CD4-positive, alpha-beta T cell treated with Interleukin-21 for 1 hour (primary cell): ENCODE results near the gene PKNOX2.

ENCODE experiments used
- DNase-seq: peaks from one replicate; pipeline ENCODE4 v3.0.0-alpha.2; 2020

The PKNOX2 gene, protein sequence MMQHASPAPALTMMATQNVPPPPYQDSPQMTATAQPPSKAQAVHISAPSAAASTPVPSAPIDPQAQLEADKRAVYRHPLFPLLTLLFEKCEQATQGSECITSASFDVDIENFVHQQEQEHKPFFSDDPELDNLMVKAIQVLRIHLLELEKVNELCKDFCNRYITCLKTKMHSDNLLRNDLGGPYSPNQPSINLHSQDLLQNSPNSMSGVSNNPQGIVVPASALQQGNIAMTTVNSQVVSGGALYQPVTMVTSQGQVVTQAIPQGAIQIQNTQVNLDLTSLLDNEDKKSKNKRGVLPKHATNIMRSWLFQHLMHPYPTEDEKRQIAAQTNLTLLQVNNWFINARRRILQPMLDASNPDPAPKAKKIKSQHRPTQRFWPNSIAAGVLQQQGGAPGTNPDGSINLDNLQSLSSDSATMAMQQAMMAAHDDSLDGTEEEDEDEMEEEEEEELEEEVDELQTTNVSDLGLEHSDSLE

DNA sequence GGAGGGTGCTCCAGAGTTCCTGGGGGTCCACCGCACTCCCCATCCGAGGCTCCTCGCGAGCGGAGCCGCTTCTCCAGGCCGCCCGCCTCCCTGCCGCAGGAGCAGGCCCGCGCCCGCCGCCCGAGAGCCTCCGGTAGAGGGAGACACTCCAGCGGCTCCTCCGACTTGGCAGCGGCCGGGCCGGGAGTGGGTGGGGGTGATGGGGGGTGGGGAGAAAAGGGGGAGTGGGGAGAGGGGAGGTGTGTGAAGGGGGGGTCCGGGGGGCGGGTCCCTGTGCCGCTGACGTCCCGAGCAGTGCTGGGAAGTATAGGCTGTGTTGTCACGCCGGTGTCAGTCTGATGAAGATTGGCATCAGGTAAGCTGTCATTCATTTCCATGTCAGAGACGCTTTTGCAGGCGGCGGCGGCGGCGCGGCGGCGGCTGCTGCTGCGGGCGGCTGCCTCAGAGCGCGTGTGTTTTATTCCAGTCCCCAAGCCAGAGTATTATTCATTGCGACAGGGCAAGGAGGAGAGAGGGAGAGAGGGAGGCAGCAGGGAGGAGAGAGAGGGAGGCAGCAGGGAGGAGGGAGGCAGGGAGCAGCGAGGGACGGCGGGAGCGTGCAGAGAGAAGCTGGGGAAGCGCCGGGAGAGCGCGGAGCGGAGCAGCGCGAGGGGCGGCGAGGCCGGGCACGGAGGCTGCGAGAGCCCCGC is at the start of gene PKNOX2:
PKNOX2 (plus strand) TSS at position 330 of the 689 bp plus-strand sequence. CDS start 186,555 bp downstream, outside the sequence.
- peak; percentile 59 for DNase-seq

DNA sequence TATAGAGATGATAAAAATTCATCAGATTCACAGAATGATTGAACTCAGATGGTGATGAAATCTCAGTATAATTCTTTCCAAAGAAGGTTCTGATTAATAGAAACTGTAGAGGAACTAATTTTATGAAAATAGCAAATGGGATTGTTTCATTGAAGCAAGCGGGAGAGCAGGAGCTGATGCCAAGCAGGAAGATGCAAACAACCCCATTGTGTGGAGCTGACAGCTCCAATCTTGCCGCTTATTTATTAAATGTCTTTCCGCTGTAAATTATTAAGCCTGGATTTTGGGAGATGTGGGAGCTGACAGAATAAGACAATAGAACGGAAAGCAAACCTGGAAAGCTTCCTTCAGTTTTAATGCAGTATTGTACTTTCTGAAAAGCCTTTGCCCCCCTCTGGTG is 47.1 kb upstream of the PKNOX2 start:
- no peak for DNase-seq

GRCh38 chr11:125123194-125123946 is 41.2 kb upstream of the PKNOX2 start:
- DNase-seq: no peak

DNA sequence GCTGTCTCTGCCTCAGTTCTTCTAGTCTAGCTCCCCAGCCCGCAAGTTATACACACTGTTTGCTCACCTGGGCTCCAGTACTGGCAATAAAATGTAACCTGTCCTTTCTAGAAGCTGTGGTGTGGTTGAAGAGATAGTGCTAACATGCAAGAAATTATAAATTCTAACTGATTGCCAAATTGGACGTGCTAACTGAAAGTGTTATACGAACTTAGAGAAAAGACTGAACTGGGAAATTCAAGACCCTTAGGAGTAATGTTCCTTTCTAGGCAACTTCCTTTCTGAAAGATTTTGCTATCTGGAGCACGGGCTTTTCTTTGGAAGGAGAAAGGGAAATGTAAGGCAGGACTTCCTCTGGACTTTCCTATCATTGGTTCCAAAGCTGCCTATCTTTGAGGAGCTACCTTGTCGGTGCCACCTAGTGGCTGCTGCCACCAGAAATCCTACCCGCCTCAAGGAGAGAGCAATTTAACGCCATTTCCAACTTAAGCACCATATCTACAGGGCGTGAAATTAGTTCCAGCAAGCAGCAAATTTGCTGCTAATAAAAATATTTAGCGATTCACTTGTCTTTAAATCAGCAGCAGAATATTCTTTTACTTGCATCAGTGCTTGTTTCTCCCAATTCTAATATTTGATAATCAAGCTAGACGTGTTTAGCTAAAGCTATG is 40.5 kb upstream of the PKNOX2 start:
- DNase-seq: peak; percentile 48

DNA sequence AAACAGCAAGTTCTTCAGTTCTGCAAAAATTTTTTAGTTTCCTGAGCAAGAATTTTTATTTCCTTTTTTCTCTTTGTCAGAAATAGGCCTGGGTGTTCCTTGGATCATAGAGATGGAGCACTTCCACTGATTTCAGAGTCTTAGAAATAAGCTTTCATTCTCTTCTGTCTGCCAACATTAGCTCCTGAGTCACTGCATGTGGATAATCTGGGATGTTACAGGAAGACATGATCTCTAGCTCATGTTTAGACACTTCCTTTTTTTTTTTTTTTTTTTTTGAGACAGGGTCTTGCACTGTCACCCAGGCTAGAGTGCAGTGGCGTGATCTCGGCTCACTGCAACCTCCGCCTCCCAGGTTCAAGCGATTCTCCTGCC is 39.9 kb upstream of the PKNOX2 start:
- no peak for DNase-seq

GRCh38 chr11:125128450-125128849 is 36.1 kb upstream of the PKNOX2 start:
- DNase-seq: no peak

- no peak for DNase-seq
Observed at GRCh38 chr11:125129316-125129993, 35.1 kb upstream of the PKNOX2 start.

- no peak for DNase-seq
Observed at GRCh38 chr11:125132071-125132470, 32.5 kb upstream of the PKNOX2 start.

GRCh38 chr11:125132596-125132995 is 32.0 kb upstream of the PKNOX2 start:
- no peak for DNase-seq

DNA sequence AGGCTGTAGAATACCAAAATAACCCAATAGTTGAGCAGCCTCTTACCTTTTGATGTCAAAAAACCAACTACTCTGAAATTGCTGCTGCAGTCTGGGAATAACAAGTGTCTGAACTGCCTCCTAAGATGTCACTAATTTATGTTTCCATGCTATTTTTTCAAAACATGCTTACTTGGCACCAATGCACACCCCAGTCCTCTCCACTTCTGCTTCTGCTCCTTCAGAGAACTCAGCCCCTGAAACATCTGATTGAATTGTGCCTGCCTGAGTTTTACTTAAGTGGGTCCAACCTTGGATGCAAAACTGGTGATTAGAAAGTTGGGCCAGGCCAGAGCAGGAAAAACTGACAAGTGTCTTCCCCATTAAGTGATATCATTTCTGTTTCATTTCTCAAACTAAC is 28.6 kb upstream of the PKNOX2 start:
- no peak for DNase-seq

GRCh38 chr11:125138966-125139365 is 25.6 kb upstream of the PKNOX2 start:
- DNase-seq: no peak

GRCh38 chr11:125139778-125140177 is 24.8 kb upstream of the PKNOX2 start:
- DNase-seq: no peak

GRCh38 chr11:125140233-125140632 is 24.3 kb upstream of the PKNOX2 start:
- DNase-seq: no peak

DNA sequence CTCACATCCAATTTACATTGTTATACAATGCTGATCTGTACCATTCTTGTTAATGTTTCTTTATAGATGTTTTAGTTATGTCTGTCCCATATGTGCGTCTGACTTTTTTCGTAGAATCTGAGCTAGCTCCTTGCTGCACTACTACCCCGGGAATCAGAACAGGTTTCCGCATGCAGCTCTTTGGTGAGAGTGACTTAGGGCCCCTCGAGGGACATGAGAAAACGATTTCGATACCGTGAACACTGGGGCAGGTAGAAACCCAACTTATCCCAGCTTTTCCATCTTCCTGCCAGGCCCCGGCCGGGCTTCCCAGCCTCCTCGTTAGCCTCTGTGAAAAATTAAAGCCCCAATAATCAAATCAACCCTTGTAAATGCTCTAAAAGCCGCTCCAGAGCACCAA is 23.4 kb upstream of the PKNOX2 start:
- DNase-seq: no peak

DNA sequence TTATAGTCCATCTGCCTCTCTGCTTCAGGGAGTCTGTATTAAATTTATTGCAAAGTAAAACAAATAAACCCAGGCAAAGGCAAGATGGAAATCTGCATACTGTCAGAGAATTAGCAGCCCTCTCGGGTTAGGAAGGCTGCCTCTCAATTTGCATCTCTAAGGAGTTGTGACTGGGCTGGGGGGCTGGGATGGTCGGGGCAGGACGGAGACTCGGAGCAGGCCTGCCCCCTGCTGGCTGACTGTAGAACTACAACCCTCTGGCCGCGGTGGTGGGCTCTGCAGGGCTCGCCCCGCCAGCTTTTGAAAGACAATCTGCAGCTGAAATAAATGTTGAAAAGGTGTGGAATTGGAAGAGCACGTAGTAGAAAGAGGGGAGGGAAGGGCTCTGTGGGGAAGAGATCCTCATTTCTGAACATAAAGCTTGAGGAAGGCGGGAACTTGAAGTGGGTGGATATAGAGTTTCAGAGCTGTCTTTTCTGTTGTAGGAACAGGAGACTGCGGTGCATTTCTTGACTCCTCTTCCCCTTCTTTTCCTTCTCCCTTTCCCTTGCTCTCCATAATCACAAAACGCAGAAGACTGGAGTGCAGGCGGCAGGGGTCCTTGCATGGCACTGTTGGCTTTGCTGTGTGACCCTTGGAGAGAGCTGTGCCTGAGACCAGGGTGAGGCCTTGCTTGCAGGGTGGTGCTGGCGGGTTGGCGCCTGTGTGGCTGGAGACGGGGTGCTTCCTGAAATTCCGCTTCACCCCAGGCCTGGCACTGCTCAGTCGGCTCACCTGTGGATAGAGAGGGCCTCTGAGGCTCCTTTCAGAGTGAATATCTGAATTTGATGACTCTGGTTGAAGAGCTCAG is 22.6 kb upstream of the PKNOX2 start:
- peak; percentile 49 for DNase-seq

DNA sequence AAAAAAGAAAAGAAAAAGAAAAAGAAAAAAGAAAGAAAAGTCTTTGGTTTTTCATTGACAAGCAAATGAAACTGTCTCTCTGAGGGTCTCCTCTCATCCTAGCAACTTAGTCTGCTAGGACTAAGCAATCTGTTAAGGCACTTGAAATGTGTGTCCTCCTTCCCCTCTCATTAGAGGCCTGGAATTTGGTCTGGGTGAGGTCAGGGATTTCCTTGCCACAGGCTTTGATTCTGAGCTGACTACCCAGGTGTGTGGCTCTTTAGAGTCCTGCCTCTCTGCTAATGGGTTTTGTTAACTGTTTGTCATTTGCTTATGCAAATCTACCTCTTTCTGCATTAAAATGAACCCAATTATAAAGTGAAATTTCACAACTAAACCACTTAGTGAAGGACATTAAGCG is 18.3 kb upstream of the PKNOX2 start:
- no peak for DNase-seq

DNA sequence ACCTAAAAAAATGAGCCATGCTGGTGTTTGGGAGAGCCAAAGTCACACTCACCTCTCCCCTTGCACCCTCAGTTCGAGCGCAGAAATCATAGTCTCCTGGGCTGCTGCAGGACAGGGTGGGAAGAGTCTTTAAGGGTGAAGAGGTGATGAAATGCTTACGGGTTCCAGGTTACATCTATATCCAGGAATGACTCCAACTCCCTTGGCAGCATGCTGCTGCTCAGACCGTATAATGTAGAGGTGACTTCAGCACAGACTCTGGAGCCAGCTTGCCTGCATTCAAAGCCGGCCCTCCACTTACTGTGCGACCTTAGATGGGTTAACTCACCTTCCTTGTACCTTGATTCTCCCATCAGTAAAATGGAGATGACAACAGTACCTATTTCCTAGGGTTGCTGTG is 17.3 kb upstream of the PKNOX2 start:
- no peak for DNase-seq

- no peak for DNase-seq
Observed at GRCh38 chr11:125148011-125148410, 16.5 kb upstream of the PKNOX2 start.

DNA sequence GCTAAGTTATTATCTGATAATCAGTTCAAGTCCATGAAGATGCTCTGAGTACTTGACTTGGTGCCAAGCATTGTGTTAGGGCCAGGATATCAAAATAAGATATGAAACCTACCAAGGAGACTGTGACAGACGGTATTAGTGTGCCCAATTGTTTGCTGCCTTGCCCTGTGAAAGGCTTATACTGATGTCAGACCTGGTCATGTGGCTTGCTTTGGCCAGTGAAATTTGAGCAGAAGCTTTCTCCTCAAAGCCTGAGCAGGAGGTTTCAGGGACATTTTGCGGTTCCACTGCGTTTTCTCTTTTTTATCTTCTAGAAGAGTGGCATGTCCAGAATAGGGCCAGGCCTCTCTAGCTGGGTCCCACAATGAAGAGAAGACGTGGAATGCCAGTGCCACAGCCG is 15.8 kb upstream of the PKNOX2 start:
- DNase-seq: no peak

- no peak for DNase-seq
Observed at GRCh38 chr11:125153837-125154236, 10.7 kb upstream of the PKNOX2 start.

DNA sequence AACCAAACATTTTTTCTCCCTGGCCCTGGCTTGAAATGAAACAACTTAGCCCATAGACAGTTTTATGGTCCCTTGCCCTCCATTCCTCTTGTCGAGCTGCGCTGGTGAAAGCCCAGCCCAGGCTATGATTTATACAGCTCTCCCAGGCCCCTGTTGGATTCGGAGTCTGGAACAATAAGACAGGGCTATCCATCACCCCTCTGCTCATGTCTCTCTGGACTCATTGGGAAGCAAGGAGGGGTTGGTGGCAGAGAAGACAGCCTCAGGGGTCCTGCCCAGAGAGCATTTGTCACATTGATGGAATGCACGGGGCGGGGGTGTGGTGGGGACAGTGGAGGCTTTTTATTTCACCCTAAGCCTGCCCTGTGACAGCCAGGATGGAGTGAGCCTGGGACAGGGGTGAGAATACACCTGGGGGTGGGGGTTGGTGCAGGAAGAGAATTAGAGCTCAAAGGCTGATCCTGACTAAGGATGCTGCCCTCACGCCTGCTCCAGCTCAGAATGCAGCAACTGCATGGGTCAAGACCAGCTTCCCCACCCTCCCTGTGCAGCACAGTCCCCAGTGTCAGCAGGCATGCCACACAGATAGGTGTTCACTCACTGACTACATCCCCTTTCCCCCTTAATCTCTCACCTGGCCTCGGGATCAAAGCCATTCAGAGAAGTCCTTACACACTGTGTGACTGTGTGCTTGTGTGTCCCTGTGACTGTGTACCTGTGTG is 10.0 kb upstream of the PKNOX2 start:
- no peak for DNase-seq
